H1 (cell line): ENCODE data around the gene WDR6. TPM values are rescaled to one million over a fixed set of nuclear protein-coding genes. Genes with fewer than 3 reads are reported as not detected.

Experiments
- CTCF ChIA-PET: fragments of 300-600 bp; sonication (Branson Sonifier 250); formaldehyde crosslinking; loops from one replicate; lab custom pipeline; 2021; ENCODE audit not compliant: partially characterized antibody; lab: Charles Lee
- POLR2A ChIA-PET: fragments of 300-600 bp; sonication (Branson Sonifier 250); formaldehyde crosslinking; loops from one replicate; lab custom pipeline; 2021; ENCODE audit warnings: inconsistent platforms; ENCODE audit not compliant: partially characterized antibody; lab: Charles Lee
- DNase-seq, 2 experiments: peaks; one replicate each; pipeline versions ENCODE4 v3.0.0 to v3.0.0-alpha.2; 2010 to 2022; ENCODE audit warnings: low spot score in 2 of 2, low read depth in 1 of 2, mixed read lengths in 1 of 2
- FAIRE-seq: peaks from 2 replicates; lab custom pipeline; 2011; peaks lifted over from hg19 to GRCh38; lab: Jason Lieb, UNC
- H2AFZ ChIP-seq: 2 replicates; pipeline ENCODE4 v1.8.1; 2012; ENCODE audit warnings: low read length, inconsistent platforms
- H2AK5ac ChIP-seq: 2 replicates; pipeline ENCODE4 v1.6.1; 2013; ENCODE audit warnings: low read depth, low read length
- H2BK120ac ChIP-seq: replicated peaks from 2 replicates; pipeline ENCODE3; 2013; ENCODE audit warnings: low read depth, low read length, inconsistent platforms
- H2BK12ac ChIP-seq: 2 replicates; pipeline ENCODE4 v1.6.1; 2013; ENCODE audit warnings: low read depth, low read length
- H2BK15ac ChIP-seq: 2 replicates; pipeline ENCODE4 v1.6.1; 2013; ENCODE audit warnings: low read length
- H2BK20ac ChIP-seq: 2 replicates; pipeline ENCODE4 v1.6.1; 2013; ENCODE audit warnings: low read length
- H2BK5ac ChIP-seq: 2 replicates; pipeline ENCODE4 v1.6.1; 2013; ENCODE audit warnings: low read depth, low read length
- H3K14ac ChIP-seq: 2 replicates; pipeline ENCODE4 v1.6.1; 2013; ENCODE audit warnings: inconsistent platforms; ENCODE audit not compliant: insufficient read length
- H3K18ac ChIP-seq: 2 replicates; pipeline ENCODE4 v1.6.1; 2013; ENCODE audit warnings: low read length; ENCODE audit errors: extremely low read depth
- H3K23ac ChIP-seq: 2 replicates; pipeline ENCODE4 v1.6.1; 2013; ENCODE audit warnings: inconsistent platforms; ENCODE audit not compliant: insufficient read length
- H3K23me2 ChIP-seq: 2 replicates; pipeline ENCODE4 v1.6.1; 2013; ENCODE audit warnings: low read depth, low read length
- H3K27ac ChIP-seq: 2 replicates; pipeline ENCODE4 v1.6.1; 2011; ENCODE audit warnings: low read depth, low read length, inconsistent platforms
- H3K27me3 ChIP-seq, 4 experiments: replicated peaks in 1 of 4; 1 replicate in 1 of 4; 2 replicates in 3 of 4; pipeline versions ENCODE4 v1.6.1 to v1.8.1; 2011 to 2013; ENCODE audit warnings: low read length in 3 of 4, mild to moderate bottlenecking in 3 of 4, inconsistent platforms in 2 of 4, mixed read lengths in 2 of 4, moderate library complexity in 1 of 4; ENCODE audit not compliant: control insufficient read depth in 3 of 4, insufficient read depth in 3 of 4; ENCODE audit errors: extremely low read depth in 1 of 4
- H3K36me3 ChIP-seq, 4 experiments: 2 replicates each; pipeline versions ENCODE4 v1.6.1 to v1.8.1; 2011 to 2013; ENCODE audit warnings: mild to moderate bottlenecking in 4 of 4, low read length in 3 of 4, moderate library complexity in 2 of 4, control low read depth in 1 of 4, inconsistent platforms in 1 of 4; ENCODE audit not compliant: insufficient read depth in 4 of 4, control insufficient read depth in 2 of 4
- H3K4ac ChIP-seq: replicated peaks from 2 replicates; pipeline ENCODE3; 2013; ENCODE audit warnings: low read length, low read depth, mixed read lengths, inconsistent platforms; ENCODE audit not compliant: insufficient read length
- H3K4me1 ChIP-seq, 4 experiments: replicated peaks in 1 of 4; 1 replicate in 1 of 4; 2 replicates in 3 of 4; pipeline versions ENCODE4 v1.6.1 to v1.8.1; 2011 to 2013; ENCODE audit warnings: low read length in 3 of 4, inconsistent platforms in 2 of 4, mixed read lengths in 1 of 4; ENCODE audit not compliant: insufficient read depth in 4 of 4, control insufficient read depth in 3 of 4
- H3K4me2 ChIP-seq, 2 experiments: 2 replicates each; pipeline versions ENCODE4 v1.6.1 to v1.8.1; 2011 to 2013; ENCODE audit warnings: low read depth in 2 of 2, low read length in 2 of 2, control low read depth in 1 of 2, inconsistent platforms in 1 of 2, mild to moderate bottlenecking in 1 of 2; ENCODE audit not compliant: insufficient read depth in 1 of 2
- H3K4me3 ChIP-seq, 4 experiments: fragments of 200-600, 300-600 bp in 1 of 4; sonication (generic), shearing (Covaris generic), sonication (Bioruptor Twin) in 1 of 4; 2 replicates each; pipeline versions ENCODE4 v1.5.1 to v1.8.1; 2011 to 2016; ENCODE audit warnings: low read length in 4 of 4, low read depth in 3 of 4, control low read depth in 2 of 4, inconsistent platforms in 2 of 4, mild to moderate bottlenecking in 2 of 4, mixed read lengths in 1 of 4, moderate library complexity in 1 of 4; ENCODE audit not compliant: insufficient read depth in 2 of 4; ENCODE audit errors: extremely low read depth in 1 of 4
- H3K56ac ChIP-seq: replicated peaks from 2 replicates; pipeline ENCODE3; 2013; ENCODE audit warnings: low read depth, mild to moderate bottlenecking, mixed read lengths, low read length, inconsistent platforms; ENCODE audit not compliant: insufficient read length
- H3K79me1 ChIP-seq: 2 replicates; pipeline ENCODE4 v1.6.1; 2013; ENCODE audit warnings: low read depth, low read length, control low read depth
- H3K79me2 ChIP-seq, 2 experiments: 2 replicates each; pipeline versions ENCODE4 v1.6.1 to v1.8.1; 2012 to 2013; ENCODE audit warnings: low read length in 2 of 2, mild to moderate bottlenecking in 2 of 2, inconsistent platforms in 1 of 2; ENCODE audit not compliant: insufficient read depth in 2 of 2, control insufficient read depth in 1 of 2
- H3K9ac ChIP-seq, 4 experiments: replicated peaks in 1 of 4; 1 replicate in 1 of 4; 2 replicates in 3 of 4; pipeline versions ENCODE4 v1.6.1 to v1.8.1; 2011 to 2013; ENCODE audit warnings: low read depth in 3 of 4, low read length in 3 of 4, control low read depth in 2 of 4, mild to moderate bottlenecking in 2 of 4, moderate library complexity in 2 of 4, inconsistent platforms in 1 of 4; ENCODE audit errors: extremely low read depth in 1 of 4
- H3K9me3 ChIP-seq, 2 experiments: 2 replicates each; pipeline versions ENCODE4 v1.6.1 to v1.8.1; 2012 to 2013; ENCODE audit warnings: mild to moderate bottlenecking in 2 of 2, moderate library complexity in 2 of 2, control low read depth in 1 of 2, inconsistent platforms in 1 of 2, low read depth in 1 of 2, low read length in 1 of 2, mixed read lengths in 1 of 2; ENCODE audit not compliant: insufficient read depth in 2 of 2
- H4K20me1 ChIP-seq, 2 experiments: replicated peaks in 1 of 2; 2 replicates each; pipeline versions ENCODE3 to v1.8.1; 2011 to 2013; ENCODE audit warnings: inconsistent platforms in 2 of 2, low read length in 2 of 2, mild to moderate bottlenecking in 1 of 2; ENCODE audit not compliant: insufficient read depth in 2 of 2, control insufficient read depth in 1 of 2
- H4K5ac ChIP-seq: 2 replicates; pipeline ENCODE4 v1.6.1; 2013; ENCODE audit warnings: low read length, low read depth, mixed read lengths, inconsistent platforms; ENCODE audit not compliant: insufficient read length
- H4K8ac ChIP-seq: 2 replicates; pipeline ENCODE4 v1.8.0; 2013; ENCODE audit warnings: mild to moderate bottlenecking, moderate library complexity, low read length, inconsistent platforms; ENCODE audit not compliant: insufficient read depth; ENCODE audit errors: extremely low read depth
- H4K91ac ChIP-seq: replicated peaks from 2 replicates; pipeline ENCODE3; 2013; ENCODE audit warnings: low read length, mixed read lengths, inconsistent platforms; ENCODE audit not compliant: insufficient read length
- ASH2L ChIP-seq: fragments of 200-600, 300-600 bp; sonication (generic); IDR thresholded peaks from one replicate; pipeline ENCODE4 v1.7.1; 2017; ENCODE audit warnings: low read length
- CEBPB ChIP-seq: IDR thresholded peaks from 2 replicates; pipeline ENCODE4 v1.6.1; 2012; ENCODE audit warnings: low read depth, low read length
- CHD2 ChIP-seq: IDR thresholded peaks from 2 replicates; pipeline ENCODE4 v1.6.1; 2012; ENCODE audit warnings: low read length, improper control_type of control experiment
- EGR1 ChIP-seq: IDR thresholded peaks from 2 replicates; pipeline ENCODE4 v1.6.1; 2011; ENCODE audit warnings: low read depth, low read length, borderline replicate concordance
- EZH2 ChIP-seq: fragments of 200-600 bp; sonication (generic); IDR thresholded peaks from 2 replicates; pipeline ENCODE4 v1.7.1; 2012; ENCODE audit warnings: low read depth, mild to moderate bottlenecking, moderate library complexity, low read length, inconsistent platforms; ENCODE audit not compliant: severe bottlenecking
- GABPA ChIP-seq: IDR thresholded peaks from 2 replicates; pipeline ENCODE4 v1.6.1; 2011; ENCODE audit warnings: mild to moderate bottlenecking, low read length, moderate library complexity, borderline replicate concordance; ENCODE audit not compliant: insufficient read depth
- JUN ChIP-seq: IDR thresholded peaks from 2 replicates; pipeline ENCODE4 v1.6.1; 2011; ENCODE audit warnings: low read depth, mild to moderate bottlenecking, improper control_type of control experiment, low read length
- JUND ChIP-seq: IDR thresholded peaks from 2 replicates; pipeline ENCODE4 v1.6.1; 2011; ENCODE audit warnings: mild to moderate bottlenecking, improper control_type of control experiment, low read length
- KDM4A ChIP-seq: IDR thresholded peaks from one replicate; pipeline ENCODE4 v1.7.1; 2012; ENCODE audit warnings: low read depth, mild to moderate bottlenecking, moderate library complexity, low read length, inconsistent platforms; ENCODE audit not compliant: severe bottlenecking
- POU5F1 ChIP-seq: IDR thresholded peaks from 2 replicates; pipeline ENCODE4 v1.6.1; 2011; ENCODE audit warnings: low read depth, mild to moderate bottlenecking, low read length, moderate library complexity
- SAP30 ChIP-seq: fragments of 300-600 bp; sonication (generic); IDR thresholded peaks from 2 replicates; pipeline ENCODE4 v1.7.1; 2012; ENCODE audit warnings: low read length, moderate library complexity, mild to moderate bottlenecking, inconsistent platforms; ENCODE audit not compliant: insufficient read depth, insufficient replicate concordance
- TAF7 ChIP-seq: optimal IDR thresholded peaks from 2 replicates; pipeline ENCODE3; 2011; ENCODE audit warnings: low read depth, mild to moderate bottlenecking, inconsistent platforms, low read length, moderate library complexity, borderline replicate concordance
- WGBS, 2 experiments: shearing (Covaris generic) in 1 of 2; methylation state at CpG; one replicate each; pipeline versions ENCODE4 v1.1.6 to v1.1.7; 2013 to 2015; ENCODE audit warnings: low lambda C conversion rate in 2 of 2, mixed read lengths in 2 of 2, inconsistent platforms in 1 of 2, low coverage in 1 of 2, missing lambda C conversion rate in 1 of 2; ENCODE audit not compliant: insufficient replicate concordance in 2 of 2, insufficient coverage in 1 of 2, insufficient read length in 1 of 2; ENCODE audit errors: extremely low coverage in 1 of 2, missing lambda C conversion rate in 1 of 2; 5-methylcytosine and 5-hydroxymethylcytosine counted together
- polyA plus RNA-seq, 7 experiments: library from polyadenylated mRNA; depleted of rRNA in 3 of 7; stranded (reverse) in 5 of 7; unstranded in 2 of 7; fragments of >200 nt in 5 of 7; fragments of 200-250 nt in 2 of 7; gene quantifications; 1 replicate in 5 of 7; 2 replicates in 1 of 7; 4 replicates in 1 of 7; pipeline versions ENCODE4 v1.2.1 to v1.2.3, GENCODE V29; 2011 to 2013; ENCODE audit warnings: missing spikeins in 2 of 7, mixed read lengths in 2 of 7
- total RNA-seq: library from RNA; stranded (reverse); fragmentation: NEBNext Ultra II Directional; extraction: Animal tissue kit (Norgen Biotek cat#: 25700); gene quantifications from 2 replicates; pipeline ENCODE4 v1.2.1, GENCODE V29; 2021

Gene WDR6
- total and polyA plus RNA-seq, 2 of the 8 experiments (the other 6 are each of a cell fraction or from before 2014, with no cell fraction given) = 180 to 257 TPM

- POLR2A ChIA-PET = interaction anchor here (0.6 to 38.8 kb wide), 6 partner anchors 6 to 123 kb away, joined by 3 to 1518 read pairs (median 4); partner anchors contain the start of genes DALRD3, IMPDH2, NDUFAF3 and P4HTM
- FAIRE-seq = no peak
- no peak overlapping the region for H2BK12ac ChIP-seq
These were observed 10.6 kb upstream of the WDR6 start for GRCh38 chr3:48996640-48997039.

More at GRCh38 chr3:48996640-48997039, 10.6 kb upstream of the WDR6 start:
- Histone ChIP-seq H3K79me2 (peaks cover 0 to 6% of the 10 kb centered on the region in 2 experiments; a peak in 2 of 4 replicates), H2AK5ac (no peak overlapping the region), H3K4me1 (peaks cover 2 to 17% (median 8%) of the 10 kb centered on the region in 4 experiments; a peak in 6 of 7 replicates), H3K4ac (no peak overlapping the region), H2BK120ac (no peak overlapping the region), H4K8ac (no peak overlapping the region), H3K56ac (no peak overlapping the region), H2AFZ (no peak overlapping the region), H3K9ac (no peak overlapping the region), H4K91ac (no peak overlapping the region), H3K23ac (no peak overlapping the region), H3K14ac (no peak overlapping the region), H2BK15ac (no peak overlapping the region), H3K36me3 (peaks cover 0 to 3% (median 0%) of the 10 kb centered on the region in 4 experiments; a peak in 2 of 8 replicates), H3K18ac (no peak overlapping the region), H2BK20ac (no peak overlapping the region), H3K9me3 (no peaks in the 10 kb centered on the region), H3K79me1 (peaks cover 3% of the 10 kb centered on the region), H3K4me2 (no peak overlapping the region), H2BK5ac (no peak overlapping the region), H4K20me1 (peaks cover 0 to 4% of the 10 kb centered on the region in 2 experiments), H4K5ac (no peak overlapping the region), H3K27ac (no peak overlapping the region), H3K23me2 (no peaks in the 10 kb centered on the region), H3K4me3 (no peak overlapping the region), H3K27me3 (no peaks in the 10 kb centered on the region)
- CTCF ChIA-PET = interaction anchor here (0.9 to 19.9 kb wide), 6 partner anchors 8 to 260 kb away, joined by 3 to 467 read pairs (median 4); partner anchors contain the start of genes DALRD3, NDUFAF3, PRKAR2A and WDR6
- DNase-seq = no peak
- 85% methylated on average over 8 of the region's 8 CpGs; no CpG with 5 or more reads in 1 of the 2 experiments for WGBS, 2 experiments
- no peak for TF ChIP-seq ASH2L
- TF ChIP-seq POU5F1 = no peak
- no peak for TF ChIP-seq JUND
- TF ChIP-seq TAF7 = no peak
- TF ChIP-seq EGR1 = no peak
- TF ChIP-seq EZH2 = no peak
- no peak for TF ChIP-seq CEBPB
- no peak for TF ChIP-seq JUN
- no peak for TF ChIP-seq SAP30
- no peak for TF ChIP-seq CHD2
- no peak for TF ChIP-seq GABPA
- no peak for TF ChIP-seq KDM4A
- TF ChIP-seq, all 59 proteins: peak for 0
